WTC11 (cell line): ENCODE measurements around the gene RIMBP2. TPM values are rescaled to one million over a fixed set of nuclear protein-coding genes. Genes with fewer than 3 reads are reported as not detected.

Experiments
- ATAC-seq: fragments of 200-7000 bp; cut with Tn5 transposase; 2 replicates; pipeline ENCODE4 v1.10.0; 2021; ENCODE audit warnings: mild to moderate bottlenecking, moderate library complexity
- CTCF ChIA-PET: fragments of 300-600 bp; sonication (Branson Sonifier 250); formaldehyde crosslinking; loops from one replicate; lab custom pipeline; 2021; ENCODE audit warnings: antibody characterized with exemption; lab: Charles Lee
- POLR2A ChIA-PET: fragments of 350-600 bp; sonication (Branson Sonifier 250); formaldehyde crosslinking; loops from one replicate; lab custom pipeline; 2021; ENCODE audit warnings: antibody characterized with exemption; lab: Charles Lee
- DNase-seq: peaks from one replicate; pipeline ENCODE4 v3.0.0; 2021; ENCODE audit warnings: low spot score
- H3K27ac Mint-ChIP-seq: 2 replicates; pipeline ENCODE4 v1.8.0; 2021; ENCODE audit warnings: mixed read lengths
- H3K27me3 Mint-ChIP-seq: 2 replicates; pipeline ENCODE4 v1.8.0; 2021; ENCODE audit warnings: low read depth, mild to moderate bottlenecking, moderate library complexity, mixed read lengths
- H3K36me3 Mint-ChIP-seq: 2 replicates; pipeline ENCODE4 v1.8.0; 2021; ENCODE audit warnings: mixed read lengths
- H3K4me1 Mint-ChIP-seq: 2 replicates; pipeline ENCODE4 v1.8.0; 2022; ENCODE audit warnings: mixed read lengths
- H3K4me3 Mint-ChIP-seq: 2 replicates; pipeline ENCODE4 v1.8.0; 2021; ENCODE audit warnings: mild to moderate bottlenecking, moderate library complexity, mixed read lengths
- H3K9me3 Mint-ChIP-seq: 2 replicates; pipeline ENCODE4 v1.8.0; 2021; ENCODE audit warnings: mixed read lengths
- AFF4 ChIP-seq: sonication (generic); formaldehyde crosslinking; IDR thresholded peaks from 2 replicates; pipeline ENCODE4 v1.8.1; 2023; ENCODE audit warnings: mild to moderate bottlenecking, missing genetic modification reagents, borderline replicate concordance
- E2F1 ChIP-seq: sonication (generic); formaldehyde crosslinking; IDR thresholded peaks from 2 replicates; pipeline ENCODE4 v1.8.0; 2022; ENCODE audit warnings: mild to moderate bottlenecking, missing genetic modification reagents
- FOXP1 ChIP-seq: sonication (generic); formaldehyde crosslinking; IDR thresholded peaks from 2 replicates; pipeline ENCODE4 v1.8.0; 2022; ENCODE audit warnings: missing genetic modification reagents, mild to moderate bottlenecking, moderate library complexity, borderline replicate concordance
- FOXP4 ChIP-seq: sonication (generic); formaldehyde crosslinking; IDR thresholded peaks from 2 replicates; pipeline ENCODE4 v1.8.0; 2022; ENCODE audit warnings: mild to moderate bottlenecking, missing genetic modification reagents
- IRF2 ChIP-seq: sonication (generic); formaldehyde crosslinking; IDR thresholded peaks from 2 replicates; pipeline ENCODE4 v1.8.0; 2022; ENCODE audit warnings: low read depth, missing genetic modification reagents, borderline replicate concordance
- JUN ChIP-seq: sonication (generic); formaldehyde crosslinking; IDR thresholded peaks from 2 replicates; pipeline ENCODE4 v1.8.0; 2023; ENCODE audit warnings: mild to moderate bottlenecking, missing genetic modification reagents
- MXD4 ChIP-seq: fragments of 250-450 bp; sonication (Bioruptor Pico); IDR thresholded peaks from 2 replicates; pipeline ENCODE4 v1.8.0; 2021; ENCODE audit warnings: mild to moderate bottlenecking, moderate library complexity, borderline replicate concordance
- NFE2L1 ChIP-seq: sonication (generic); formaldehyde crosslinking; IDR thresholded peaks from 2 replicates; pipeline ENCODE4 v1.8.1; 2023; ENCODE audit warnings: missing genetic modification reagents
- NR2C2 ChIP-seq: sonication (generic); formaldehyde crosslinking; IDR thresholded peaks from 2 replicates; pipeline ENCODE4 v1.8.0; 2022; ENCODE audit warnings: mild to moderate bottlenecking, missing genetic modification reagents
- NR3C1 ChIP-seq: sonication (generic); formaldehyde crosslinking; conservative IDR thresholded peaks from 2 replicates; pipeline ENCODE4 v1.8.1; 2023; ENCODE audit warnings: low read depth, mild to moderate bottlenecking, missing genetic modification reagents
- RELA ChIP-seq: sonication (generic); formaldehyde crosslinking; IDR thresholded peaks from 2 replicates; pipeline ENCODE4 v1.8.1; 2022; ENCODE audit warnings: missing genetic modification reagents, mild to moderate bottlenecking, borderline replicate concordance
- SMAD4 ChIP-seq: sonication (generic); formaldehyde crosslinking; IDR thresholded peaks from 2 replicates; pipeline ENCODE4 v1.8.0; 2022; ENCODE audit warnings: mild to moderate bottlenecking, missing genetic modification reagents
- USF1 ChIP-seq: sonication (generic); formaldehyde crosslinking; IDR thresholded peaks from 2 replicates; pipeline ENCODE4 v1.8.0; 2022; ENCODE audit warnings: mild to moderate bottlenecking, missing genetic modification reagents
- ZNF121 ChIP-seq: sonication (generic); formaldehyde crosslinking; IDR thresholded peaks from 2 replicates; pipeline ENCODE4 v1.8.0; 2023; ENCODE audit warnings: missing genetic modification reagents
- ZNF219 ChIP-seq: sonication (generic); formaldehyde crosslinking; IDR thresholded peaks from 2 replicates; pipeline ENCODE4 v1.8.0; 2023; ENCODE audit warnings: missing genetic modification reagents, mild to moderate bottlenecking, borderline replicate concordance
- ZNF671 ChIP-seq: fragments of 250-450 bp; sonication (Bioruptor Pico); IDR thresholded peaks from 2 replicates; pipeline ENCODE4 v1.8.0; 2021; ENCODE audit warnings: mild to moderate bottlenecking
- total RNA-seq: library from RNA; stranded (reverse); gene quantifications from 3 replicates; pipeline ENCODE4 v1.2.3, GENCODE V29; 2021
- TF ChIP-seq, protein P1 (sequence below): sonication (generic); formaldehyde crosslinking; IDR thresholded peaks from 2 replicates; pipeline ENCODE4 v1.8.0; 2022; ENCODE audit warnings: mild to moderate bottlenecking, missing genetic modification reagents
- TF ChIP-seq, protein P2 (sequence below): sonication (generic); formaldehyde crosslinking; conservative IDR thresholded peaks from 2 replicates; pipeline ENCODE4 v1.8.1; 2023; ENCODE audit warnings: mild to moderate bottlenecking, low read depth, missing genetic modification reagents, moderate library complexity

RIMBP2 gene
- total RNA-seq, 1 experiment from 2014 or later = 2.6 TPM

DNA sequence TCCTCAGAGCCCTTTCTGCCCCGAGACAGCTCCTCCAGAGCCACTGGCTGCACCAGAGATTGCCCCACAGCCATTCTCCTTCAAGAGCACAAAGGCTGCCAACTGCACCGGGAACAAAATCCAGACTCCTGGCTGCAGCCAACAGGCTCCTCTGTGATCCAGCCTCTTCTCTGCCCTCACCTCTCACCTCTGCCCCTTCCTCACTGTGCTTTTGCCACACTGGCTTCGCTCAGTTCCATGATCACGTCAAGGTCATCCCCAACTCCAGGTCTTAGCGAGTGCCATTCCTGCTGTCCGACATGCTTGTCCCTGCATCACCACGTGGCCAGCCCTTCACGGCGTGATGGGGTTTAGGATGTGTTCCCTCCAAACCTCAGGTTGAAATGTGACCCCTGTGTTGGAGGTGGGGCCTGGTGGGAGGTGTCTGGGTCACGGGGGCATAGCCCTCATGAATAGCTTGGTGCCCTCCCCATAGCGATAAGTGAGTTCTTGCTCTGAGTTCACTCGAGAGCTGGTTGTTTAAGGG is 229.1 kb downstream of the RIMBP2 start (continued):
- TF ChIP-seq AFF4 (CRISPR knock-in tag) (no peak), FOXP4 (CRISPR knock-in tag) (no peak), NR3C1 (CRISPR knock-in tag) (no peak), RELA (CRISPR knock-in tag) (no peak), USF1 (CRISPR knock-in tag) (no peak), IRF2 (CRISPR knock-in tag) (no peak), ZNF219 (CRISPR knock-in tag) (no peak), JUN (CRISPR knock-in tag) (no peak), ZNF671 (CRISPR knock-in tag) (no peak), SMAD4 (no peak), MXD4 (no peak), FOXP1 (no peak), ZNF121 (no peak)
- TF ChIP-seq, protein P1, sequence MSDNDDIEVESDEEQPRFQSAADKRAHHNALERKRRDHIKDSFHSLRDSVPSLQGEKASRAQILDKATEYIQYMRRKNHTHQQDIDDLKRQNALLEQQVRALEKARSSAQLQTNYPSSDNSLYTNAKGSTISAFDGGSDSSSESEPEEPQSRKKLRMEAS (CRISPR knock-in tag) = no peak
- TF ChIP-seq, all 79 proteins: peak for 0

DNA sequence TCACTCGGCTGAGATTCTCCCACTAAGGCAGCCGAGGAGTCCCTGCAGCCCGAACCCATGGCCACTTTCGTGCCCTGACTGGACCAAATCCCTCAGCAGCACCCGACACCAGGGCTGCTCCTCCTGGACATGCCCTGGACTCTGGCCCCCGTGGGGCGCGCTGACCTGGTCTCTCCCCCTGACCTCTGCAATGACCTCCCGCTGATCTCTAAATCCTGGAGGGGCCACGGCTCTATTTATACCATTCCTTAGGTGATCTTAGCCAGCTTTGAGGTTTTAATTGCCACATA is 230.0 kb downstream of the RIMBP2 start:
- Mint-ChIP-seq H3K36me3 (peaks cover 3% of the 10 kb centered on the region; the same call in 1 of the 2 replicates), H3K4me3 (no peak overlapping the region), H3K9me3 (peaks cover 11% of the 10 kb centered on the region), H3K27ac (no peak overlapping the region), H3K27me3 (no peaks in the 10 kb centered on the region; the same call in 1 of the 2 replicates), H3K4me1 (peaks cover 14% of the 10 kb centered on the region)
- ChIA-PET POLR2A (interaction anchor here (0.7 kb wide), 1 partner anchor 227 kb away, joined by 3 read pairs; no protein-coding TSS in a partner anchor), CTCF (interaction anchor here (1.2 kb wide), 1 partner anchor 262 kb away, joined by 3 read pairs; no protein-coding TSS in a partner anchor)
- ATAC-seq = no peak
- TF ChIP-seq, protein P2, sequence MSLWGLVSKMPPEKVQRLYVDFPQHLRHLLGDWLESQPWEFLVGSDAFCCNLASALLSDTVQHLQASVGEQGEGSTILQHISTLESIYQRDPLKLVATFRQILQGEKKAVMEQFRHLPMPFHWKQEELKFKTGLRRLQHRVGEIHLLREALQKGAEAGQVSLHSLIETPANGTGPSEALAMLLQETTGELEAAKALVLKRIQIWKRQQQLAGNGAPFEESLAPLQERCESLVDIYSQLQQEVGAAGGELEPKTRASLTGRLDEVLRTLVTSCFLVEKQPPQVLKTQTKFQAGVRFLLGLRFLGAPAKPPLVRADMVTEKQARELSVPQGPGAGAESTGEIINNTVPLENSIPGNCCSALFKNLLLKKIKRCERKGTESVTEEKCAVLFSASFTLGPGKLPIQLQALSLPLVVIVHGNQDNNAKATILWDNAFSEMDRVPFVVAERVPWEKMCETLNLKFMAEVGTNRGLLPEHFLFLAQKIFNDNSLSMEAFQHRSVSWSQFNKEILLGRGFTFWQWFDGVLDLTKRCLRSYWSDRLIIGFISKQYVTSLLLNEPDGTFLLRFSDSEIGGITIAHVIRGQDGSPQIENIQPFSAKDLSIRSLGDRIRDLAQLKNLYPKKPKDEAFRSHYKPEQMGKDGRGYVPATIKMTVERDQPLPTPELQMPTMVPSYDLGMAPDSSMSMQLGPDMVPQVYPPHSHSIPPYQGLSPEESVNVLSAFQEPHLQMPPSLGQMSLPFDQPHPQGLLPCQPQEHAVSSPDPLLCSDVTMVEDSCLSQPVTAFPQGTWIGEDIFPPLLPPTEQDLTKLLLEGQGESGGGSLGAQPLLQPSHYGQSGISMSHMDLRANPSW = no peak
- TF ChIP-seq FOXP1 (no peak), E2F1 (CRISPR knock-in tag) (no peak), NFE2L1 (no peak), NR2C2 (CRISPR knock-in tag) (no peak)
- DNase-seq = no peak
